Neural progenitor cell (in vitro differentiated cells): Measurements from ENCODE around the gene FIBCD1. TPM values are rescaled to one million over a fixed set of nuclear protein-coding genes. Genes with fewer than 3 reads are reported as not detected.

ENCODE experiments used
- DNase-seq: peaks from one replicate; pipeline ENCODE4 v3.0.0-alpha.2; 2016; ENCODE audit warnings: low spot score
- H2AFZ ChIP-seq: fragments of 200-600 bp; sonication (generic); replicated peaks from 2 replicates; pipeline ENCODE4 v1.6.1; 2016; ENCODE audit warnings: antibody characterized with exemption
- H3F3A ChIP-seq: fragments of 200-600 bp; sonication (generic); 2 replicates; pipeline ENCODE4 v1.6.1; 2016; ENCODE audit warnings: antibody characterized with exemption, low read depth
- H3K27ac ChIP-seq: fragments of 200-600 bp; sonication (generic); 2 replicates; pipeline ENCODE4 v1.5.1; 2016; ENCODE audit warnings: mild to moderate bottlenecking
- H3K27me3 ChIP-seq: fragments of 200-600 bp; sonication (generic); 2 replicates; pipeline ENCODE4 v1.6.1; 2016; ENCODE audit warnings: mild to moderate bottlenecking, moderate library complexity
- H3K36me3 ChIP-seq: fragments of 200-600 bp; sonication (generic); 2 replicates; pipeline ENCODE4 v1.5.1; 2016
- H3K4me1 ChIP-seq: fragments of 200-600 bp; sonication (generic); 2 replicates; pipeline ENCODE4 v1.6.1; 2016; ENCODE audit warnings: mixed run types
- H3K4me2 ChIP-seq: fragments of 200-600 bp; sonication (generic); 2 replicates; pipeline ENCODE4 v1.6.1; 2016
- H3K4me3 ChIP-seq: fragments of 200-600 bp; sonication (generic); 2 replicates; pipeline ENCODE4 v1.5.1; 2016
- H3K79me2 ChIP-seq: fragments of 200-600 bp; sonication (generic); 2 replicates; pipeline ENCODE4 v1.6.1; 2016; ENCODE audit warnings: low read depth
- H3K9ac ChIP-seq: fragments of 200-600 bp; sonication (generic); 2 replicates; pipeline ENCODE4 v1.6.1; 2016
- H3K9me3 ChIP-seq: fragments of 200-600 bp; sonication (generic); 2 replicates; pipeline ENCODE4 v1.5.1; 2016; ENCODE audit warnings: low read depth
- H4K20me1 ChIP-seq: fragments of 200-600 bp; sonication (generic); 2 replicates; pipeline ENCODE4 v1.6.1; 2016; ENCODE audit warnings: low read depth
- H3K27ac Mint-ChIP-seq: 3 replicates; pipeline ENCODE4 v1.8.0; 2021; ENCODE audit warnings: mixed read lengths
- H3K27me3 Mint-ChIP-seq: 2 replicates; pipeline ENCODE4 v1.8.0; 2022; ENCODE audit warnings: low read depth, mild to moderate bottlenecking, inconsistent platforms, moderate library complexity, mixed read lengths; ENCODE audit not compliant: insufficient read depth
- H3K36me3 Mint-ChIP-seq: 3 replicates; pipeline ENCODE4 v1.8.0; 2021; ENCODE audit warnings: mixed read lengths
- H3K4me1 Mint-ChIP-seq: 3 replicates; pipeline ENCODE4 v1.8.0; 2021; ENCODE audit warnings: mixed read lengths
- H3K4me3 Mint-ChIP-seq: 3 replicates; pipeline ENCODE4 v1.8.0; 2021; ENCODE audit warnings: mild to moderate bottlenecking, moderate library complexity, mixed read lengths
- H3K9me3 Mint-ChIP-seq: 3 replicates; pipeline ENCODE4 v1.8.0; 2020; ENCODE audit warnings: mixed read lengths
- EZH2 ChIP-seq: fragments of 200-600 bp; sonication (generic); IDR thresholded peaks from 2 replicates; pipeline ENCODE4 v1.6.1; 2017; ENCODE audit warnings: antibody characterized with exemption, mild to moderate bottlenecking, moderate library complexity
- EZH2phosphoT487 ChIP-seq: fragments of 200-600 bp; sonication (generic); IDR thresholded peaks from 2 replicates; pipeline ENCODE4 v1.6.1; 2017; ENCODE audit warnings: antibody characterized with exemption
- total RNA-seq: library from RNA; depleted of rRNA; stranded (reverse); fragments of >200 nt; gene quantifications from 2 replicates; pipeline ENCODE4 v1.2.3, GENCODE V29; 2015; ENCODE audit warnings: low replicate concordance
- TF ChIP-seq, protein P1 (sequence below): fragments of 200-600 bp; sonication (generic); IDR thresholded peaks from 2 replicates; pipeline ENCODE4 v1.5.1; 2017; ENCODE audit warnings: antibody characterized with exemption, mild to moderate bottlenecking

The FIBCD1 gene
- total RNA-seq, 1 donor from 2014 or later, result 1.8 TPM

- peaks cover 5% of the 10 kb centered on the region for H3K27me3 Mint-ChIP-seq
- H3K4me2 ChIP-seq, result no peak overlapping the region
- DNase-seq, result no peak
- H3K36me3 Mint-ChIP-seq, result peaks cover 44% of the 10 kb centered on the region
- peaks cover 6% of the 10 kb centered on the region for H3K4me1 ChIP-seq
- H3K27ac ChIP-seq, result no peak overlapping the region
- H3F3A ChIP-seq, result peaks cover 5% of the 10 kb centered on the region
- peaks cover 39% of the 10 kb centered on the region for H3K79me2 ChIP-seq
- no peak overlapping the region for H3K4me3 Mint-ChIP-seq
- H2AFZ ChIP-seq, result no peak overlapping the region
- H3K36me3 ChIP-seq, result no peaks in the 10 kb centered on the region
- no peak overlapping the region for H3K9ac ChIP-seq
- no peak overlapping the region for H3K4me3 ChIP-seq
- H3K27me3 ChIP-seq, result no peaks in the 10 kb centered on the region
- H4K20me1 ChIP-seq, result peaks cover 64% of the 10 kb centered on the region
- H3K4me1 Mint-ChIP-seq, result peaks cover 34% of the 10 kb centered on the region
- no peaks in the 10 kb centered on the region for H3K9me3 ChIP-seq
- TF ChIP-seq EZH2phosphoT487 (no peak), EZH2 (no peak)
- TF ChIP-seq, protein P1, sequence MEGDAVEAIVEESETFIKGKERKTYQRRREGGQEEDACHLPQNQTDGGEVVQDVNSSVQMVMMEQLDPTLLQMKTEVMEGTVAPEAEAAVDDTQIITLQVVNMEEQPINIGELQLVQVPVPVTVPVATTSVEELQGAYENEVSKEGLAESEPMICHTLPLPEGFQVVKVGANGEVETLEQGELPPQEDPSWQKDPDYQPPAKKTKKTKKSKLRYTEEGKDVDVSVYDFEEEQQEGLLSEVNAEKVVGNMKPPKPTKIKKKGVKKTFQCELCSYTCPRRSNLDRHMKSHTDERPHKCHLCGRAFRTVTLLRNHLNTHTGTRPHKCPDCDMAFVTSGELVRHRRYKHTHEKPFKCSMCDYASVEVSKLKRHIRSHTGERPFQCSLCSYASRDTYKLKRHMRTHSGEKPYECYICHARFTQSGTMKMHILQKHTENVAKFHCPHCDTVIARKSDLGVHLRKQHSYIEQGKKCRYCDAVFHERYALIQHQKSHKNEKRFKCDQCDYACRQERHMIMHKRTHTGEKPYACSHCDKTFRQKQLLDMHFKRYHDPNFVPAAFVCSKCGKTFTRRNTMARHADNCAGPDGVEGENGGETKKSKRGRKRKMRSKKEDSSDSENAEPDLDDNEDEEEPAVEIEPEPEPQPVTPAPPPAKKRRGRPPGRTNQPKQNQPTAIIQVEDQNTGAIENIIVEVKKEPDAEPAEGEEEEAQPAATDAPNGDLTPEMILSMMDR, result no peak
- no peaks in the 10 kb centered on the region for H3K9me3 Mint-ChIP-seq
- no peak overlapping the region for H3K27ac Mint-ChIP-seq
Observed at GRCh38 chr9:130872093-130872492, 67.0 kb downstream of the FIBCD1 start.

DNA sequence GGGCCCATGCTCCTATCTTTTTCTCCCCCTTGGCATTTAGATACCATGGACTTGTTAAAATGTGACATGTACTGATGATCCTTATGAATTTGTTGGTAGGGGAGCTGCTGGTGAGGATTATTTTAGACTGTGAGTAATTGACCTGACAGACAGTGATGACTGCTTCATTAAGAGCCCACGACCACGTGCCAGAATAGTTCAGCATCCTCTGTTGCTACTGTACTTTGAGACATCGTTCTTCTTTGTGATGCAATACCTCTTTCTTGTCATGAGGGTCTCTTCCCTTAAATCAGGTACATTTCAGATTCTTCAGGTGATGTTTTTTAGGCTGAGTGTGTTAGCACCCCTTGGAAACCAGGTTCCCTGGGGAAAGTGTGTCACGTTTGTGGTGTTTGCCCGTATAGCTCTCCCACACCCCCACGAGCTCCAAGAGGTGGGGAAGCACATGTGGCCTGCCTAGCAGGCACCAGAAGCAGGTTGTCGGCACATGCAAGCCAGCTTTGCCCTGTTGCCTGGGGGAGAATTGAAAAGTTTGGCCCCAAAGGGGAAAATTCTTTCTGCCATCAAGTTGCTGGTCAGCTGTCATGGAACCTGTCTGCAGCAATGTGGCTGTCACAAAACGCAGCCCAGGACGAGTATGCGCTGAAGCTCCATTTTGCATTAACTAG lies 67.5 kb downstream of the FIBCD1 start:
- Mint-ChIP-seq H3K4me1 (peaks cover 34% of the 10 kb centered on the region), H3K4me3 (no peak overlapping the region), H3K27ac (no peak overlapping the region), H3K9me3 (no peaks in the 10 kb centered on the region), H3K36me3 (peaks cover 42% of the 10 kb centered on the region), H3K27me3 (peaks cover 5% of the 10 kb centered on the region)
- Histone ChIP-seq H2AFZ (no peak overlapping the region), H3K79me2 (peaks cover 45% of the 10 kb centered on the region), H3K9ac (no peak overlapping the region), H3K27me3 (no peaks in the 10 kb centered on the region), H4K20me1 (peaks cover 70% of the 10 kb centered on the region), H3K4me1 (peaks cover 6% of the 10 kb centered on the region), H3K36me3 (no peaks in the 10 kb centered on the region), H3K4me2 (no peak overlapping the region), H3K9me3 (no peaks in the 10 kb centered on the region), H3F3A (peaks cover 5% of the 10 kb centered on the region), H3K27ac (no peak overlapping the region), H3K4me3 (no peak overlapping the region)
- TF ChIP-seq, protein P1, result no peak
- no peak for TF ChIP-seq EZH2phosphoT487
- TF ChIP-seq EZH2, result no peak
- no peak for DNase-seq

GRCh38 chr9:130870491-130871381 lies 68.3 kb downstream of the FIBCD1 start:
- no peak overlapping the region for H3K27ac ChIP-seq
- H3K9ac ChIP-seq, result no peak overlapping the region
- Mint-ChIP-seq H3K27ac (no peak overlapping the region), H3K4me1 (peaks cover 34% of the 10 kb centered on the region), H3K27me3 (peaks cover 7% of the 10 kb centered on the region), H3K36me3 (peaks cover 39% of the 10 kb centered on the region), H3K9me3 (no peaks in the 10 kb centered on the region), H3K4me3 (no peak overlapping the region)
- H3K4me2 ChIP-seq, result no peak overlapping the region
- peaks cover 6% of the 10 kb centered on the region for H3K4me1 ChIP-seq
- no peaks in the 10 kb centered on the region for H3K36me3 ChIP-seq
- no peak for TF ChIP-seq EZH2
- TF ChIP-seq EZH2phosphoT487, result no peak
- TF ChIP-seq, protein P1, result no peak
- H4K20me1 ChIP-seq, result peaks cover 70% of the 10 kb centered on the region
- no peak overlapping the region for H3K4me3 ChIP-seq
- H2AFZ ChIP-seq, result no peak overlapping the region
- DNase-seq, result no peak
- H3K9me3 ChIP-seq, result no peaks in the 10 kb centered on the region
- H3K79me2 ChIP-seq, result peaks cover 45% of the 10 kb centered on the region
- H3F3A ChIP-seq, result peaks cover 11% of the 10 kb centered on the region
- H3K27me3 ChIP-seq, result no peaks in the 10 kb centered on the region
